Sigmoid colon (tissue), 7 donors: ENCODE results near the gene PCNX1. TPM values are rescaled to one million over a fixed set of nuclear protein-coding genes. Genes with fewer than 3 reads are reported as not detected.
A peak's percentile ranks its signal among the peaks of the same experiment; 100 is the strongest.

Source experiments
- DNase-seq: peaks from one replicate; pipeline ENCODE4 v3.0.0-alpha.2; 2019
- H3K27ac ChIP-seq, 4 donors: fragments of 200-600 bp; sonication (generic); one replicate each; pipeline ENCODE4 v1.5.1; 2016 to 2019; ENCODE audit warnings: mild to moderate bottlenecking in 1 of 4
- H3K27me3 ChIP-seq, 3 donors: fragments of 200-600 bp; sonication (generic); one replicate each; pipeline ENCODE4 v1.5.1; 2019; ENCODE audit warnings: mild to moderate bottlenecking in 1 of 3
- H3K36me3 ChIP-seq, 4 donors: fragments of 200-600 bp; sonication (generic); one replicate each; pipeline ENCODE4 v1.5.1; 2016 to 2019
- H3K4me1 ChIP-seq, 4 donors: fragments of 200-600 bp; sonication (generic); one replicate each; pipeline ENCODE4 v1.5.1; 2017 to 2019
- H3K4me3 ChIP-seq, 4 donors: fragments of 200-600 bp; sonication (generic); one replicate each; pipeline ENCODE4 v1.5.1; 2017 to 2019; ENCODE audit warnings: mild to moderate bottlenecking in 2 of 4, moderate library complexity in 1 of 4
- H3K9me3 ChIP-seq, 4 donors: fragments of 200-600 bp in 3 of 4; sonication (generic) in 3 of 4; one replicate each; pipeline versions ENCODE4 v1.5.1 to v1.6.1; 2013 to 2019
- EP300 ChIP-seq, 4 donors: sonication (generic); formaldehyde crosslinking; IDR thresholded peaks; one replicate each; pipeline ENCODE4 v1.6.1; 2017; ENCODE audit warnings: antibody characterized with exemption in 4 of 4
- POLR2A ChIP-seq, 2 donors: fragments of 450-650 bp; IDR thresholded peaks; one replicate each; pipeline ENCODE4 v1.6.1; 2016; ENCODE audit warnings: antibody characterized with exemption in 2 of 2, mild to moderate bottlenecking in 2 of 2, moderate library complexity in 2 of 2
- POLR2AphosphoS5 ChIP-seq, 4 donors: sonication (generic); formaldehyde crosslinking; IDR thresholded peaks; one replicate each; pipeline ENCODE4 v1.6.1; 2017; ENCODE audit warnings: antibody characterized with exemption in 4 of 4
- WGBS, 2 donors: extraction: QIAGEN DNeasy Blood & Tissue Kit; methylation state at CpG; one replicate each; pipeline ENCODE4 v1.1.7; 2013; 5-methylcytosine and 5-hydroxymethylcytosine counted together
- intact Hi-C: fragments of 100-400 bp; cut with DNase I; formaldehyde crosslinking; loops from one replicate; pipeline ENCODE4 v1.15.1; 2023
- polyA plus RNA-seq, 3 donors: library from polyadenylated mRNA; stranded (reverse); fragments of 200-250 nt; gene quantifications; one replicate each; pipeline ENCODE4 v1.2.3, GENCODE V29; 2013
- total RNA-seq, 4 donors: library from RNA; depleted of rRNA; stranded (reverse); fragments of >200 nt; gene quantifications; one replicate each; pipeline ENCODE4 v1.1.0, GENCODE V29; 2016
- TF ChIP-seq, protein P1 (sequence below), 4 experiments: fragments of 450-650 bp in 3 of 4; fragments of 200-600 bp in 1 of 4; IDR thresholded peaks; one replicate each; pipeline ENCODE4 v1.5.1; 2016 to 2019; ENCODE audit warnings: antibody characterized with exemption in 4 of 4, mild to moderate bottlenecking in 3 of 4, moderate library complexity in 2 of 4
- donor health status: healthy with polysubstance abuse.
- donor health status: Bipolar disorder and iron deficiency.
- donor health status: healthy.

PCNX1 gene
- total and polyA plus RNA-seq, 7 donors, result 1.2 to 73.9 (median 62.8) TPM

- H3K27me3 ChIP-seq, result no peaks in the 10 kb centered on the region
- whole genome bisulfite sequencing, 2 donors, result 34 to 60% methylated on average over 5 of the region's 5 CpGs
- TF ChIP-seq EP300 (IDR thresholded peaks at IDR 0.05) (no peak), POLR2AphosphoS5 (IDR thresholded peaks at IDR 0.05) (no peak), POLR2A (IDR thresholded peaks at IDR 0.05) (no peak)
- TF ChIP-seq, protein P1, sequence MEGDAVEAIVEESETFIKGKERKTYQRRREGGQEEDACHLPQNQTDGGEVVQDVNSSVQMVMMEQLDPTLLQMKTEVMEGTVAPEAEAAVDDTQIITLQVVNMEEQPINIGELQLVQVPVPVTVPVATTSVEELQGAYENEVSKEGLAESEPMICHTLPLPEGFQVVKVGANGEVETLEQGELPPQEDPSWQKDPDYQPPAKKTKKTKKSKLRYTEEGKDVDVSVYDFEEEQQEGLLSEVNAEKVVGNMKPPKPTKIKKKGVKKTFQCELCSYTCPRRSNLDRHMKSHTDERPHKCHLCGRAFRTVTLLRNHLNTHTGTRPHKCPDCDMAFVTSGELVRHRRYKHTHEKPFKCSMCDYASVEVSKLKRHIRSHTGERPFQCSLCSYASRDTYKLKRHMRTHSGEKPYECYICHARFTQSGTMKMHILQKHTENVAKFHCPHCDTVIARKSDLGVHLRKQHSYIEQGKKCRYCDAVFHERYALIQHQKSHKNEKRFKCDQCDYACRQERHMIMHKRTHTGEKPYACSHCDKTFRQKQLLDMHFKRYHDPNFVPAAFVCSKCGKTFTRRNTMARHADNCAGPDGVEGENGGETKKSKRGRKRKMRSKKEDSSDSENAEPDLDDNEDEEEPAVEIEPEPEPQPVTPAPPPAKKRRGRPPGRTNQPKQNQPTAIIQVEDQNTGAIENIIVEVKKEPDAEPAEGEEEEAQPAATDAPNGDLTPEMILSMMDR (IDR thresholded peaks at IDR 0.05), result no peak
- intact Hi-C loops, result no loop called here
- no peak overlapping the region for H3K4me3 ChIP-seq
- H3K27ac ChIP-seq, result peak overlapping the region; percentile 51 to 77 (median 64)
- peaks cover 0 to 33% (median 18%) of the 10 kb centered on the region in 4 donors for H3K4me1 ChIP-seq
- no peak for DNase-seq
- H3K36me3 ChIP-seq, result no peaks in the 10 kb centered on the region
- H3K9me3 ChIP-seq, result no peaks in the 10 kb centered on the region
Measured at GRCh38 chr14:70886421-70887206, 20.6 kb upstream of the PCNX1 start.

DNA sequence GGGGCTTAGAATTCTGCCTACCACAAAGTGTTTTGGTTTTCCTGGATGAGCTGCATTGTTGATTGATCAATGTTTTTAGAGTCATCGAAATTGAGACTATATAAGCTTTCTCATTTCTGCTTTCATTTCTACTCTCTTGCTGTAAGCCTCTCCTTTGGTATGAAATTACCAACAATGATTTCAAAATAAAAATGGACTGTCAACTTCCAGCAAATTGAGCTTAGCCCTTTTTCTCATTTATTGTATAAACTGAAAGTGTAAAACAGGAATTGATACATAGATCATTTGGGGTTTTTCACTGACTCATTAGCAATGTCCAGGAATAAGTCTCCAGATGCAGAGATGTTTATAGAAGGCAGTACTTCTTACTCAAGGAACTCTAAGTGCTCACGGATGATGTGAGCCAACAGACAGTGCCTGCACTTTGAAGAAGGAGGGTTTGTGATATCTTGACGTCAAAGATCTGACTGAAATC lies 20.0 kb upstream of the PCNX1 start:
- no peak for TF ChIP-seq POLR2A (IDR thresholded peaks at IDR 0.05)
- TF ChIP-seq POLR2AphosphoS5 (IDR thresholded peaks at IDR 0.05), result peak in 3 of 4 donors; percentile 25 to 48 (median 28)
- peak in 1 of 4 donors; percentile 59 for TF ChIP-seq EP300 (IDR thresholded peaks at IDR 0.05)
- no peaks in the 10 kb centered on the region for H3K9me3 ChIP-seq
- no peak for DNase-seq
- 27 to 40% methylated on average over 3 of the region's 3 CpGs for WGBS, 2 donors
- intact Hi-C loops, result no loop called here
- H3K4me1 ChIP-seq, result peaks cover 0 to 33% (median 18%) of the 10 kb centered on the region in 4 donors
- no peaks in the 10 kb centered on the region for H3K27me3 ChIP-seq
- H3K27ac ChIP-seq, result peak overlapping the region; percentile 51 to 77 (median 64)
- H3K36me3 ChIP-seq, result no peaks in the 10 kb centered on the region
- H3K4me3 ChIP-seq, result no peak overlapping the region

GRCh38 chr14:70887737-70888499 lies 19.3 kb upstream of the PCNX1 start:
- no peak for DNase-seq
- Histone ChIP-seq H3K9me3 (no peaks in the 10 kb centered on the region), H3K27ac (peak overlapping the region; percentile 51 to 77 (median 64)), H3K36me3 (no peaks in the 10 kb centered on the region), H3K4me1 (peaks cover 0 to 33% (median 18%) of the 10 kb centered on the region in 4 donors), H3K27me3 (no peaks in the 10 kb centered on the region), H3K4me3 (no peak overlapping the region)
- intact Hi-C loops, result no loop called here
- WGBS, 2 donors, result 87 to 92% methylated on average over 3 of the region's 3 CpGs
- TF ChIP-seq EP300 (IDR thresholded peaks at IDR 0.05), result no peak
- TF ChIP-seq POLR2AphosphoS5 (IDR thresholded peaks at IDR 0.05), result no peak
- no peak for TF ChIP-seq POLR2A (IDR thresholded peaks at IDR 0.05)
- TF ChIP-seq, protein P1 (IDR thresholded peaks at IDR 0.05), result no peak

DNA sequence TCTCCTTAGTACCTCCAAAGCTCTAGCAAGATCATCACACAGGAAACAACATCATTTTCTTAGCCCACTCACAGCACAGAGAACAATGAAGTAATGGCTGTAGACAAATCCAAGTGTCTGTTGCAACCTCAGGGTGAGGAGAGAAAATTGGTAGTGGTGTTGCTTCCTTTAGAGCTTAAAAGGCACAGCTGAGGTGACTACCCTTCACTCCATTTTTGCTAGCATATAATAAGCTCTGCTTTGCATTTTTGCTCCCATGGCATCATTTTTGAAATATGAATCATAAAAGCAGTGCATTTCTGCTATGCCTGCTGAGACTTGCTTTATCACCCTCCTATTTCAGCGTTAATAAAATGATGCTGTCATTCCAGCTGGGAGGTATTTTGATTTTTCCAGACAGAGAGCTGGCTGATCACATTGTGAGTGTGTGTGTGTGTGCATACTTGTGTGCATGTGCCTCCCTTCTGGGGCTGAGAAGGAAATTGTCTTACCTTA lies 18.5 kb upstream of the PCNX1 start:
- intact Hi-C loops, result no loop called here
- Histone ChIP-seq H3K9me3 (no peaks in the 10 kb centered on the region), H3K27ac (peak overlapping the region in 2 of 4 donors; percentile 0 to 72), H3K36me3 (no peaks in the 10 kb centered on the region), H3K4me3 (no peak overlapping the region), H3K4me1 (peaks cover 0 to 33% (median 18%) of the 10 kb centered on the region in 4 donors), H3K27me3 (no peaks in the 10 kb centered on the region)
- TF ChIP-seq POLR2AphosphoS5 (IDR thresholded peaks at IDR 0.05) (no peak), POLR2A (IDR thresholded peaks at IDR 0.05) (no peak), EP300 (IDR thresholded peaks at IDR 0.05) (no peak)
- TF ChIP-seq, protein P1 (IDR thresholded peaks at IDR 0.05), result no peak
- WGBS, 2 donors, result 78 to 84% methylated on average over 1 of the region's 1 CpG
- no peak for DNase-seq

DNA sequence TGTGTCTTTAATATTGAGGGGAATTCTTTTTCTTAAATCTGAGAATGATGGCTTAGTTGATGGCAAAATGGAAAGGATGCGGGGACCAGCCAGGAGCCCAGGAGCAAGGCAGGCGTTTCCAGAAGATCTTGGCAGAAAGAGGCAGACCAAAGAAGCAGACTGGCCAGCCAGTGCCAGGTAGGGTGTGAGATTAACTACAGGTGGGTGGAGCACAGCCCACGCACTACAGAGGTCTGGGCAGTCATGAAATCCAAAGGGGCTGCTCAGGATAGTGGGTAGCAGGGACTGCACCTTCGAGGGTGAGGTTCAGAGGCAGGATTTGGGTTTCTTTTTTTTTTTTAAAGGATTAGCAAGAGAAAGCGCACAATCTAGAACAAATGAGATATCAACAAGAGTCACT lies 17.7 kb upstream of the PCNX1 start:
- Histone ChIP-seq H3K27ac (no peak overlapping the region), H3K27me3 (no peaks in the 10 kb centered on the region), H3K4me1 (peaks cover 0 to 33% (median 20%) of the 10 kb centered on the region in 4 donors), H3K36me3 (no peaks in the 10 kb centered on the region), H3K4me3 (no peak overlapping the region), H3K9me3 (no peaks in the 10 kb centered on the region)
- DNase-seq, result no peak
- intact Hi-C loops, result no loop called here
- 68 to 88% methylated on average over 5 of the region's 5 CpGs for WGBS, 2 donors
- TF ChIP-seq POLR2AphosphoS5 (IDR thresholded peaks at IDR 0.05), result no peak
- no peak for TF ChIP-seq POLR2A (IDR thresholded peaks at IDR 0.05)
- TF ChIP-seq, protein P1 (IDR thresholded peaks at IDR 0.05), result no peak
- TF ChIP-seq EP300 (IDR thresholded peaks at IDR 0.05), result no peak
